Naive thymus-derived CD8-positive, alpha-beta T cell (primary cell): ENCODE data around the gene DGKG. TPM values are rescaled to one million over a fixed set of nuclear protein-coding genes. Genes with fewer than 3 reads are reported as not detected.

ENCODE experiments used
- ATAC-seq, 2 donors: fragments of 150-1000 bp; cut with Tn5 transposase in 1 of 2; sonication (Bioruptor Pico), chemical (Tn5 transposase) in 1 of 2; 1 replicate in 1 of 2; 2 replicates in 1 of 2; pipeline ENCODE4 v1.10.0; 2021; ENCODE audit warnings: mild to moderate bottlenecking in 2 of 2, moderate library complexity in 2 of 2
- POLR2A ChIA-PET: fragments of 350-600 bp; sonication (Branson Sonifier 250); formaldehyde crosslinking; loops from one replicate; lab custom pipeline; 2021; ENCODE audit warnings: antibody characterized with exemption; lab: Charles Lee
- DNase-seq, 10 donors: peaks; one replicate each; pipeline versions ENCODE4 v3.0.0 to v3.0.0-alpha.2; 2020 to 2022
- H3K27ac Mint-ChIP-seq, 10 donors: one replicate each; pipeline ENCODE4 v1.8.0; 2020 to 2022; ENCODE audit warnings: mild to moderate bottlenecking in 10 of 10, mixed read lengths in 10 of 10, moderate library complexity in 4 of 10, inconsistent platforms in 1 of 10
- H3K27me3 Mint-ChIP-seq, 5 donors: one replicate each; pipeline ENCODE4 v1.8.0; 2021 to 2022; ENCODE audit warnings: mixed read lengths in 5 of 5
- H3K36me3 Mint-ChIP-seq, 3 donors: one replicate each; pipeline ENCODE4 v1.8.0; 2020 to 2022; ENCODE audit warnings: mixed read lengths in 3 of 3, mild to moderate bottlenecking in 2 of 3, inconsistent platforms in 1 of 3
- H3K4me1 Mint-ChIP-seq, 4 donors: one replicate each; pipeline ENCODE4 v1.8.0; 2021 to 2022; ENCODE audit warnings: mixed read lengths in 4 of 4
- H3K4me3 Mint-ChIP-seq, 10 donors: one replicate each; pipeline ENCODE4 v1.8.0; 2020 to 2022; ENCODE audit warnings: mild to moderate bottlenecking in 10 of 10, mixed read lengths in 10 of 10, moderate library complexity in 6 of 10, inconsistent platforms in 1 of 10
- H3K9me3 Mint-ChIP-seq, 9 donors: one replicate each; pipeline ENCODE4 v1.8.0; 2020 to 2022; ENCODE audit warnings: mixed read lengths in 9 of 9, mild to moderate bottlenecking in 3 of 9, inconsistent platforms in 1 of 9, moderate library complexity in 1 of 9
- polyA plus RNA-seq, 3 donors: library from polyadenylated mRNA; unstranded; fragments of 300-500 nt; fragmentation: Illumina TruSeq; gene quantifications; one replicate each; pipeline ENCODE4 v1.2.3, GENCODE V29; 2021
- total RNA-seq, 8 experiments: library from RNA in 2 of 8; stranded (reverse) in 2 of 8; gene quantifications; one replicate each; pipeline ENCODE4 v1.2.3 and lab custom pipeline; 2021 to 2026

DGKG gene
- total and polyA plus RNA-seq, 5 experiments from 2014 or later, result 0.11 to 1.5 TPM; not detected in 3

- POLR2A ChIA-PET, result no interaction called here
- DNase-seq (no peak), ATAC-seq (no peak)
- no peaks in the 10 kb centered on the region for H3K36me3 Mint-ChIP-seq
- peaks cover 0 to 11% (median 3%) of the 10 kb centered on the region in 5 donors for H3K27me3 Mint-ChIP-seq
- H3K9me3 Mint-ChIP-seq, result no peaks in the 10 kb centered on the region
- H3K4me3 Mint-ChIP-seq, result no peak overlapping the region
- no peak overlapping the region for H3K27ac Mint-ChIP-seq
- peaks cover 0 to 3% (median 2%) of the 10 kb centered on the region in 4 donors for H3K4me1 Mint-ChIP-seq
These were observed 143.6 kb downstream of the DGKG start for GRCh38 chr3:186218421-186218820.

GRCh38 chr3:186217820-186218164, 144.2 kb downstream of the DGKG start:
- no peak for ATAC-seq
- no peaks in the 10 kb centered on the region for H3K9me3 Mint-ChIP-seq
- no peak overlapping the region for H3K4me3 Mint-ChIP-seq
- H3K27ac Mint-ChIP-seq, result no peak overlapping the region
- no peak for DNase-seq
- H3K4me1 Mint-ChIP-seq, result peaks cover 0 to 3% (median 2%) of the 10 kb centered on the region in 4 donors
- no peaks in the 10 kb centered on the region for H3K36me3 Mint-ChIP-seq
- peaks cover 0 to 10% (median 3%) of the 10 kb centered on the region in 5 donors for H3K27me3 Mint-ChIP-seq
- POLR2A ChIA-PET, result no interaction called here

DNA sequence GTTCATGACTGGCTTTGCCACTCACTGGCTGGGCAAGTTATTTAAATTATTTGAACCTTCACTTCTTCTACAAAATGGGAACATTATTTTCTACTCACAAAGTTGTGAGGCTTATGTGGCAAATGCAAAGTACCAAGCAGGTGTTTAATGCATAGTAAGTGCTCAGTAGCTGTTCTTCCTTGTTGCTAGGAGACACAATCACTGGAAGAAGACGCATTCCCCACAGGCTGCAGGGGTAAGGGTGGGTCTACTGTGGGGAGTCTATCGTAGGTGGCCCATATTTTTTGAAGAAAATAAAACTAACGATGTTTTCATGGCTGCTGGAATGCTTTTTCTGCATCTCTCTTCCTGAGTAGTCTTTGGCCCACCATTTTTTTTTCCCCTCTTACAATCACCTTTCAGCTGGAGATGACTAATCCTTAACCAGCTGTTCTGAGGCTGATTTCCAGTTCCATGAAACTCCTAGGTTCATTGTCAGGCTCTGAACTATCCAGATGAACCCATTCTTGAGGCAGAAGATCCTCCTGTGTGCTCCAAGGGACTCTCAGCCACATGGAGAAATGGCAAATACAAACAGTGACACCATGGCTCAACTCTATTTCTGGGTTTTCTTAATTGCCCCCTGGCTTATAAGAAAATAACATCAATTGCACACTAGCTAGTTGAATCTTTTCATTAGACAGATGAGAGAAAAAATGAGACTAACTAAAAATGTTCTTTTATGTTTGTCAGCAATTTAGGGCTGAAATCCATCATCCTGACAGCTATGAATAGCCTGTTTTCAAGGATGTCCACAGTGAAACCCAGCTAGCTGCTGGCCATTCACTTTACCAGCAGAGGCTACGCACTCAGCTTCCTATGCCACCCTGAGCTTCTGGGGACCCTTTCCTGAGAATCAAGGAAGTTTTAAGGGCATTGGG, 144.9 kb downstream of the DGKG start:
- no peak overlapping the region for H3K27ac Mint-ChIP-seq
- DNase-seq, result no peak

DNA sequence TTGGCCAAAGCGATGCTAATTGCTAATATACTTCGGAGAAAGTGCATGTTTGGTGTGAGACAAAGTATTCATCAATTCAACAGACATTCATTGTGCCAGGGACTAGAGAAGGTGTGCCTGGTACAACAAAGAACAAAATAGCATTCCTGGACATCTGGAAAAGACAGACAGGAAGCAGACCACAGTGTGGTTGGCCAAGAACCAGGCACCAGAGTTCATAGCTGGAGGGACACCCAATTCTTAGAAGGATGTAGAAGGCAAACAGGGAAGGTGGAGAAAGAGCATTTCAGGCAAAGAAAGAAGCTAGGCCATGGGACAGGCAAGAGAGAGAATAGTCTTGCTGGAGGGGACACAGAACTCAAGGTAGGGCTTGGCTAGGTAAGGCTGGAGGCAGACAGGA, 147.4 kb downstream of the DGKG start:
- Mint-ChIP-seq H3K27ac (no peak overlapping the region), H3K36me3 (no peaks in the 10 kb centered on the region), H3K4me1 (peaks cover 0 to 12% (median 3%) of the 10 kb centered on the region in 4 donors), H3K27me3 (peaks cover 0 to 17% (median 6%) of the 10 kb centered on the region in 5 donors), H3K4me3 (no peak overlapping the region), H3K9me3 (no peaks in the 10 kb centered on the region)
- ATAC-seq (no peak), DNase-seq (no peak)
- POLR2A ChIA-PET, result no interaction called here

More for the DNA sequence above, 144.9 kb downstream of the DGKG start:
- H3K4me1 Mint-ChIP-seq, result peaks cover 0 to 3% (median 2%) of the 10 kb centered on the region in 4 donors
- POLR2A ChIA-PET, result no interaction called here
- no peak overlapping the region for H3K4me3 Mint-ChIP-seq
- H3K36me3 Mint-ChIP-seq, result no peaks in the 10 kb centered on the region
- H3K9me3 Mint-ChIP-seq, result no peaks in the 10 kb centered on the region
- no peak for ATAC-seq
- H3K27me3 Mint-ChIP-seq, result peaks cover 0 to 10% (median 3%) of the 10 kb centered on the region in 5 donors

DNA sequence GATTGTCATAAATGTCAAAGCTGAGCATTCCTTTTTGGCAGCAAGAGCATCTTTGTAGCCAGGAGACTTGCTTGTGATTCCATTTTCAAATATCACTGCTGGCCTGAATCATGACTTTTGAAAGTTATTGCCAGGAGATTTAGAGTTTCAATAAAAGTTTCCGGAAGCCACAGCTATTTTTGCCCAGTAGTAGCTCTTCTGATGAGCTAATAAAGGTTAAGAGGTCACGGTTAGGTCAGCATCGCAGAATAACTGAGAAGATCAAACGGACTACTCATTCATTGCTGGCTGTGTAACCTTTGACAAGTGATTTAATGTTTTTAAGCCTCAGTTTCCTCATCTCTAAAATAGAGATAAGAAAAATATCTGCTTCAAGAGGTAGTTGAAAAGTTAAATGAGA, 148.1 kb downstream of the DGKG start:
- Mint-ChIP-seq H3K9me3 (no peaks in the 10 kb centered on the region), H3K27me3 (peaks cover 0 to 15% (median 6%) of the 10 kb centered on the region in 5 donors), H3K4me1 (peaks cover 0 to 14% (median 3%) of the 10 kb centered on the region in 4 donors), H3K36me3 (no peaks in the 10 kb centered on the region), H3K27ac (no peak overlapping the region), H3K4me3 (no peak overlapping the region)
- no peak for DNase-seq
- POLR2A ChIA-PET, result no interaction called here
- ATAC-seq, result no peak

DNA sequence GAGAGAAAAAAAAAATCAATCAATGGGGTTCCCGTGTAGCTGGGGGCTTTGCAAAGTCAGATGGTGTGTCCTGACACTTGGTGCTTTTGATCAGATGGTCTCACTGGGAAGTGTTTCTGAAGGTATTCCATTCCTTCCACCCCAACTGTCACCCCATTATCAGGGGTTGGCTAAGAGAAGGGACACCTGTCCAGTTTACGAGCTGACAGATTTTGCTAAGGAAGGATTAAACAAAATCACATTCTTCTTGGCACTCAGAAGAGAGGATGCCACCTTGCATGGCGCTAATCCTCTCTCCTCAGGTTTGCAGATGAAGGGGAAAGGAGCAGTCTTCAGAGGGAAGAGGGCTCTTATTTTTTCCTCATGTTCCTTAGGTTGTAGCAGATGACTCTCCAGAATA, 149.4 kb downstream of the DGKG start:
- H3K9me3 Mint-ChIP-seq, result no peaks in the 10 kb centered on the region
- no peaks in the 10 kb centered on the region for H3K36me3 Mint-ChIP-seq
- DNase-seq, result no peak
- H3K4me3 Mint-ChIP-seq, result no peak overlapping the region
- H3K4me1 Mint-ChIP-seq, result peaks cover 0 to 17% (median under 1%) of the 10 kb centered on the region in 4 donors
- POLR2A ChIA-PET, result no interaction called here
- no peak overlapping the region for H3K27ac Mint-ChIP-seq
- no peak for ATAC-seq
- H3K27me3 Mint-ChIP-seq, result peaks cover 0 to 15% (median 6%) of the 10 kb centered on the region in 5 donors

DNA sequence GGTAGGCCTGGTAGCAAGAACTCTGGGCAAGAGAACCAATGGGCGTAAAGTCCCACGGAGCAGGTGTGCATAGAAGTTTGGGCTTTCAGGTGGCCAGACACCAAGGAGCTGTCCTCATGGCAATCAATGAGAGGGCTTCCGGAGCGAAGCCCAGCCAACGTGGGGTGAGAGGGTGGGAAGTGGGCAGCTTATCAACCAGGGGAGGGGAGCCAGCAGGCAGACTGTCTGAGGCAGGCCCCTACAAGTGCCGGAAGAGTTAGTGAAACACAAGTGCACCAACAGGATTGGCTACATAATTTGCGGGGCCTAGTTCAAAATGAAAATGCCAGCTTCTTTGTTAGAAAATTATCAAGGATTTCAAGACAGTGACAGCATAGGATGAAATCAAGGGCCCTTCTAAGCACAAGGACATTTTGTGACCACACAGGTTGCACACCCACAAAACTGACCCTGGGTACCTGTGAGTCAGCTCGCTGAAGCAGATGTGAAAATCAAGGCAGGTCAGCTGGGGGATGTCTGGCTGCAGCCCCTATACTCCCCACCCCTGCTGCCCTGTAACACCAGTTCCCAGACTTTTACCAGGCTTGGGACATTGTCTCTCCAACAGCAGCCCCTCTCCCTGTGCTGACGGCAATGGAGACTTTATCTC, 151.1 kb downstream of the DGKG start:
- POLR2A ChIA-PET, result no interaction called here
- ATAC-seq (no peak), DNase-seq (no peak)
- no peak overlapping the region for H3K27ac Mint-ChIP-seq
- no peaks in the 10 kb centered on the region for H3K36me3 Mint-ChIP-seq
- H3K9me3 Mint-ChIP-seq, result no peaks in the 10 kb centered on the region
- peaks cover 0 to 17% (median under 1%) of the 10 kb centered on the region in 4 donors for H3K4me1 Mint-ChIP-seq
- H3K27me3 Mint-ChIP-seq, result peaks cover 0 to 15% (median 6%) of the 10 kb centered on the region in 5 donors
- H3K4me3 Mint-ChIP-seq, result no peak overlapping the region

DNA sequence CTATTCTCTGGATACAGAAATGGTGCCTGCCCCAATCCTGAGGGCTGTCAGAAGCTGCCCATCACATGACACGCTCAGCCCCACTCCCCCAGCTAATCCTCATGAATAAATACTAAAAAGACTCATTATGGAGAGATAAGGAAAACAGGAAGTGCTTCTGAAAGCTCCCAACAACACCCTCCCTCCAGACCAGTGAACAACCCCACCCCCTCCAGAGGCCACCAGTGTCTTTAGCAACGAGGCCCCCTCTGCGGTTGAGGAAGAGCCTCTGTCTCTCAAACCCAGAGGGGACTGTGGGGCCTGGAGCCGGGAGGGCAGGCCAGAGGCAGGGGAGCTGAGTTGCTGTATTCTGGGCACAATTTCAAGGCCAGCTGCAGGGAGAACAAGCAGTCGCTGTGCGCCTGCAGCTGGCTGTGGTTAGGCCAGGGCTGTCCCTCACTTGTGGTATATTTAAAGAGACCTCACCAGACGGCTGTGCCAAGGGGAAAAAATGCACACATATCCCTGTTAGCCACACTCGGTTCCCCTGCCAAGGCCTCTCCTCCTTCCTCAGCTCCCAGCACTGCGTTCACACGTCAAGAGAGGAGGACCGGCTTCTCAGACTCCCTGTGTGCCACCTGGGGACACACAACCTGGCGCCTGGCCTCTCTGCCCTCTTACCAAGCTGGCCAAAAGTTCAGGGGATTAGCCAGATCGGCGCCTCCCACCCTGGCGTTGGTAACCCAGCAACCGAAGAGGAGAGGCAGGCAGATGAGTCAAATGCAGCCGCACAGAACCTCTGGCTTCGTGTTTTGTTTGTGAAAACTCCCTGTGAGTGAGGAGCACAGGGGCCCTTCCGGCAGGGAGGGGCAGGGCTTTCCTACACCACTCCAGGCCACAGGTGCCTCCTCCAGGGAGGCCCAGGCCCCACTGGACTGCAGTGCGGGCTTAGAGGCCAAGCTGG, 152.0 kb downstream of the DGKG start:
- no peaks in the 10 kb centered on the region for H3K36me3 Mint-ChIP-seq
- POLR2A ChIA-PET, result no interaction called here
- H3K4me3 Mint-ChIP-seq, result no peak overlapping the region
- ATAC-seq, result no peak
- H3K27me3 Mint-ChIP-seq, result peaks cover 0 to 15% (median 3%) of the 10 kb centered on the region in 5 donors
- no peaks in the 10 kb centered on the region for H3K9me3 Mint-ChIP-seq
- DNase-seq, result no peak
- H3K27ac Mint-ChIP-seq, result no peak overlapping the region
- H3K4me1 Mint-ChIP-seq, result peaks cover 0 to 17% (median 0%) of the 10 kb centered on the region in 4 donors

DNA sequence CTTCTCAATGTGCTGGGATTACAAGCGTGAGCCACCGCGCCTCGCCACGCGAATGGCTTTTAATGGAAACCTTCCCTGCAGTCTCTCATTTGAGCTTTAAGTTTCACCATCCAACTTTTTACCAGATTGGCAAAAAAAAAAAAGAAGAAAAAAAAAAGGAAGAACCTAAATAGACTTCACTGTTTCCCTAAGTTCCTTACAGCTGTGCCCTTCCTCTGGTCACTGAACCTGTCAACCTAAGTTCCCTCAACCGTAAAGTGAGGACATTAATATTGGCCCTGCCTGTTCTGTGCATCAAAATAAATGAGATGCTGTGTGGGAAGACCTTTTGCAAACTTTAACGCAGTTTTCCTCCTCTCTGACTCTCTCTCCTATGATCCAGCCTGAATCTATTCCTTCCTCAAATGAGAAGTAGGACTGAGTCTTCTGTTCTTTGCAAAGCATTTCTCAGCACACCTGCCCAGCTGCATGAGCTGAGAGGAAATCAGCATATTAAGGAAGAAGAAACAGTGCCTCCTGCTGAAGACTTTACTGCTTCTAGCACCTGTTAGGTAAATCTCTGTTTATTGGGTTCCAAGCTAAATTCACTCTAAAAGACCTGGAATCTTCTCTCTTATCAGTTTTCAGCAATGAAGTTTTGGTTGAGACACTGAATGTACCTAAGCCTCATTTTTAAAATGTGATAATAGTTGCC, 153.6 kb downstream of the DGKG start:
- POLR2A ChIA-PET, result no interaction called here
- H3K27ac Mint-ChIP-seq, result no peak overlapping the region
- H3K4me1 Mint-ChIP-seq, result peaks cover 0 to 17% (median 0%) of the 10 kb centered on the region in 4 donors
- no peaks in the 10 kb centered on the region for H3K36me3 Mint-ChIP-seq
- no peaks in the 10 kb centered on the region for H3K9me3 Mint-ChIP-seq
- DNase-seq (no peak), ATAC-seq (no peak)
- no peak overlapping the region for H3K4me3 Mint-ChIP-seq
- H3K27me3 Mint-ChIP-seq, result peaks cover 0 to 11% (median 6%) of the 10 kb centered on the region in 5 donors

DNA sequence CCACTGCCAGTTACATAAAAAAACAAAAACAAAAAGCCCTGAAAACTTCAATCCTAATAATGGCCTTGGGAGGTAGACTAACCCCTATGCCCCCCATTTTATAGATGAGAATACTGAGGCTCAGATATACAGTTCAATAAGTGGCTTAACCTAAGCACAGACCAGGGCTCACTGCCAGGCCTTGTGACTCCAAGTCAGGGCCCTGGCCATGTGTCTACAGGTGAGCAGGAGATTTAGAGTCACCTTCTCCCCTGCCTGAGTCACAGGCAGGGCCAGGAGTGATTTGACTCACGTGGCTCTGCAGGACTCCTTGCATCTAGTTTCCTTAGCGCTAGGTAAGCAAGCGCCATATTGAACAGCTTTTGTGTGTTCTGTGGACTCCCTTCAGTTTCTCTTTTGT, 154.5 kb downstream of the DGKG start:
- DNase-seq, result no peak
- no peaks in the 10 kb centered on the region for H3K36me3 Mint-ChIP-seq
- H3K27ac Mint-ChIP-seq, result no peak overlapping the region
- no peaks in the 10 kb centered on the region for H3K9me3 Mint-ChIP-seq
- peaks cover 0 to 17% (median 0%) of the 10 kb centered on the region in 4 donors for H3K4me1 Mint-ChIP-seq
- no peak overlapping the region for H3K4me3 Mint-ChIP-seq
- POLR2A ChIA-PET, result no interaction called here
- H3K27me3 Mint-ChIP-seq, result peaks cover 0 to 9% (median 7%) of the 10 kb centered on the region in 5 donors
- no peak for ATAC-seq

DNA sequence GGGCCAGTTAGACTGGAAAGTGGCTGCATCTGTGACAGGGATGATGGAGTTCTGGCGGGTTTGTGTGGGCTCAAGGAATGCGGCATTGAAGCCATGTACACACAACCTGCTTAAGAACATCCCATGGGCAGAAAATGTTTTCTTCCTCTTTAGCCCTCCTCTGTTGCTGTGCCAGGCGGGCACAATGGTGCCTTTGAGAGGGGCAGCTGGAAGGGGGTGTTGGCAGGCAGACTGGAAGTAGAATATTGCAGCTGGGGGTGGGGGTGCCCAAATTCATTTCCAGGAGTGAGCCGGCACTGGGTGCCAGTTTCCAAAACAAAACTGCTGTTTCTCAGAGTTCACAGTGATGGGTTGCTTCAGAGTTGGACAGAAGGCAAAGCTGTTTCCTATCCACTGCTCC, 161.3 kb downstream of the DGKG start:
- no peak for DNase-seq
- no peak overlapping the region for H3K4me3 Mint-ChIP-seq

GRCh38 chr3:186198442-186198841, 163.6 kb downstream of the DGKG start:
- no peaks in the 10 kb centered on the region for H3K9me3 Mint-ChIP-seq
- H3K36me3 Mint-ChIP-seq, result no peaks in the 10 kb centered on the region
- no peak for ATAC-seq
- no peak for DNase-seq
- H3K4me1 Mint-ChIP-seq, result peaks cover 0 to 6% (median 2%) of the 10 kb centered on the region in 4 donors
- no peak overlapping the region for H3K4me3 Mint-ChIP-seq
- peaks cover 0 to 16% (median 12%) of the 10 kb centered on the region in 5 donors for H3K27me3 Mint-ChIP-seq
- no peak overlapping the region for H3K27ac Mint-ChIP-seq
- POLR2A ChIA-PET, result no interaction called here

More for the DNA sequence above, 161.3 kb downstream of the DGKG start:
- H3K27ac Mint-ChIP-seq, result peak overlapping the region in 1 of 10 donors; percentile 24
- peaks cover 0 to 6% (median 2%) of the 10 kb centered on the region in 5 donors for H3K27me3 Mint-ChIP-seq
- POLR2A ChIA-PET, result no interaction called here
- ATAC-seq, result no peak
- no peaks in the 10 kb centered on the region for H3K4me1 Mint-ChIP-seq
- no peaks in the 10 kb centered on the region for H3K36me3 Mint-ChIP-seq
- H3K9me3 Mint-ChIP-seq, result no peaks in the 10 kb centered on the region
